Activated CD8-positive, alpha-beta T cell treated with anti-CD3 and anti-CD28 coated beads for 36 hours (primary cell): Measurements from ENCODE around the gene ARRDC3. TPM values are rescaled to one million over a fixed set of nuclear protein-coding genes. Genes with fewer than 3 reads are reported as not detected.

Experiments
- ATAC-seq: fragments of 200-7000 bp; cut with Tn5 transposase; one replicate; pipeline ENCODE4 v1.10.0; 2021; ENCODE audit warnings: mild to moderate bottlenecking, moderate library complexity
- CTCF ChIA-PET: fragments of 350-600 bp; sonication (Branson Sonifier 250); formaldehyde crosslinking; loops from one replicate; lab custom pipeline; 2021; ENCODE audit warnings: antibody characterized with exemption; lab: Charles Lee
- POLR2A ChIA-PET: fragments of 350-600 bp; sonication (Branson Sonifier 250); formaldehyde crosslinking; loops from one replicate; lab custom pipeline; 2021; ENCODE audit warnings: antibody characterized with exemption; lab: Charles Lee
- DNase-seq: peaks from one replicate; pipeline ENCODE4 v3.0.0-alpha.2; 2020
- H3K27ac Mint-ChIP-seq: one replicate; pipeline ENCODE4 v1.8.0; 2021; ENCODE audit warnings: mild to moderate bottlenecking, mixed read lengths
- H3K27me3 Mint-ChIP-seq: one replicate; pipeline ENCODE4 v1.8.0; 2021; ENCODE audit warnings: mixed read lengths
- H3K36me3 Mint-ChIP-seq: one replicate; pipeline ENCODE4 v1.8.0; 2021; ENCODE audit warnings: low read depth, mixed read lengths
- H3K4me1 Mint-ChIP-seq: one replicate; pipeline ENCODE4 v1.8.0; 2021; ENCODE audit warnings: low read depth, mixed read lengths
- H3K4me3 Mint-ChIP-seq: one replicate; pipeline ENCODE4 v1.8.0; 2021; ENCODE audit warnings: mild to moderate bottlenecking, moderate library complexity, mixed read lengths
- H3K9me3 Mint-ChIP-seq: one replicate; pipeline ENCODE4 v1.8.0; 2021; ENCODE audit warnings: mixed read lengths
- CTCF ChIP-seq: fragments of 200-600 bp; IDR thresholded peaks from one replicate; pipeline ENCODE4 v1.8.0; 2022; ENCODE audit warnings: antibody characterized with exemption, mild to moderate bottlenecking
- intact Hi-C: fragments of 100-400 bp; cut with micrococcal nuclease; formaldehyde crosslinking; loops from one replicate; pipeline ENCODE4 v1.10.0; 2022
- total RNA-seq, 2 experiments: library from RNA; stranded (reverse); gene quantifications; one replicate each; pipeline ENCODE4 v1.2.3, GENCODE V29; 2021

The ARRDC3 gene
- total RNA-seq, 2 experiments from 2014 or later = 35.4 to 39.2 TPM

GRCh38 chr5:91383956-91384300 lies 811 bp upstream of the ARRDC3 start:
- ATAC-seq = no peak
- H3K27ac Mint-ChIP-seq = peak overlapping the region; percentile 98
- POLR2A ChIA-PET = interaction anchor here (0.8 to 2.7 kb wide), 11 partner anchors 11 to 311 kb away, joined by 3 to 40 read pairs (median 5); no protein-coding TSS in a partner anchor

GRCh38 chr5:91382530-91383026 lies 539 bp downstream of the ARRDC3 start:
- Mint-ChIP-seq H3K4me1 (peaks cover 19% of the 10 kb centered on the region), H3K27me3 (no peaks in the 10 kb centered on the region), H3K27ac (peak overlapping the region; percentile 98), H3K4me3 (peak overlapping the region; percentile 93), H3K9me3 (no peaks in the 10 kb centered on the region), H3K36me3 (peaks cover 27% of the 10 kb centered on the region)
- intact Hi-C loops = loop anchor here (2.0 to 10.0 kb wide), 4 partner anchors 102 to 518 kb away; no protein-coding TSS in a partner anchor
- ChIA-PET CTCF (interaction anchor here (0.5 to 7.2 kb wide), 12 partner anchors 9 to 449 kb away, joined by 3 to 149 read pairs (median 32); no protein-coding TSS in a partner anchor), POLR2A (interaction anchor here (0.7 to 2.7 kb wide), 22 partner anchors 9 to 510 kb away, joined by 3 to 40 read pairs (median 4); no protein-coding TSS in a partner anchor)
- ATAC-seq (no peak), DNase-seq (peak; percentile 52)
- no peak for TF ChIP-seq CTCF

More at GRCh38 chr5:91383956-91384300, 811 bp upstream of the ARRDC3 start:
- Mint-ChIP-seq H3K4me1 (peaks cover 12% of the 10 kb centered on the region), H3K9me3 (peaks cover 3% of the 10 kb centered on the region), H3K36me3 (peaks cover 20% of the 10 kb centered on the region), H3K4me3 (peak overlapping the region; percentile 93), H3K27me3 (no peaks in the 10 kb centered on the region)
- CTCF ChIA-PET = interaction anchor here (0.6 to 7.2 kb wide), 41 partner anchors 10 to 904 kb away, joined by 3 to 149 read pairs (median 10); no protein-coding TSS in a partner anchor
- DNase-seq = no peak
- intact Hi-C loops = loop anchor here (1.0 to 10.0 kb wide), 7 partner anchors 35 to 519 kb away; no protein-coding TSS in a partner anchor
- no peak for TF ChIP-seq CTCF

GRCh38 chr5:91381774-91382359 lies 1.2 kb downstream of the ARRDC3 start:
- peak; percentile 93 for DNase-seq
- H3K4me1 Mint-ChIP-seq = peaks cover 26% of the 10 kb centered on the region
- no peak for TF ChIP-seq CTCF
- POLR2A ChIA-PET = interaction anchor here (0.7 to 2.7 kb wide), 13 partner anchors 9 to 509 kb away, joined by 3 to 40 read pairs (median 4); no protein-coding TSS in a partner anchor
- ATAC-seq = peak; percentile 21
- peak overlapping the region; percentile 93 for H3K4me3 Mint-ChIP-seq
- H3K27ac Mint-ChIP-seq = peak overlapping the region; percentile 98
- H3K9me3 Mint-ChIP-seq = no peaks in the 10 kb centered on the region
- CTCF ChIA-PET = interaction anchor here (1.0 to 7.1 kb wide), 5 partner anchors 8 to 448 kb away, joined by 3 to 114 read pairs (median 70); no protein-coding TSS in a partner anchor
- H3K36me3 Mint-ChIP-seq = peaks cover 34% of the 10 kb centered on the region
- H3K27me3 Mint-ChIP-seq = no peaks in the 10 kb centered on the region
- intact Hi-C loops = loop anchor here (2.0 to 10.0 kb wide), 4 partner anchors 101 to 517 kb away; no protein-coding TSS in a partner anchor

- peaks cover 26% of the 10 kb centered on the region for H3K4me1 Mint-ChIP-seq
- H3K27me3 Mint-ChIP-seq = no peaks in the 10 kb centered on the region
- TF ChIP-seq CTCF = no peak
- intact Hi-C loops = loop anchor here (5.0 to 10.0 kb wide), 3 partner anchors 219 to 517 kb away; no protein-coding TSS in a partner anchor
- ChIA-PET POLR2A (interaction anchor here (0.5 to 2.2 kb wide), 9 partner anchors 9 to 214 kb away, joined by 3 to 25 read pairs (median 4); no protein-coding TSS in a partner anchor), CTCF (interaction anchor here (1.1 to 2.2 kb wide), 4 partner anchors 67 to 162 kb away, joined by 4 to 15 read pairs (median 6); no protein-coding TSS in a partner anchor)
- H3K4me3 Mint-ChIP-seq = peak overlapping the region; percentile 93
- H3K36me3 Mint-ChIP-seq = peaks cover 38% of the 10 kb centered on the region
- no peak for ATAC-seq
- no peak for DNase-seq
- H3K27ac Mint-ChIP-seq = peak overlapping the region; percentile 98
- H3K9me3 Mint-ChIP-seq = no peaks in the 10 kb centered on the region
These were observed 1.8 kb downstream of the ARRDC3 start for GRCh38 chr5:91381239-91381773.
